IPS-11a (cell line): Measurements from ENCODE around the gene HENMT1.
"Not testable (repeated sequence)": the region's sequence is repeated elsewhere in the genome, so short reads cannot be mapped to it uniquely, and the experiment has no call there.

Source experiments
- H3K4me3 ChIP-seq: one replicate; pipeline ENCODE4 v1.5.1; 2013; ENCODE audit warnings: low read depth, low read length, control low read depth

The HENMT1 gene

GRCh38 chr1:108661030-108661609 lies at the start of gene HENMT1:
HENMT1 (minus strand) TSS chr1:108661093; CDS start chr1:108659884, 1,209 bp downstream.
- H3K4me3 ChIP-seq = peak within 1 kb of the TSS; percentile 54

DNA sequence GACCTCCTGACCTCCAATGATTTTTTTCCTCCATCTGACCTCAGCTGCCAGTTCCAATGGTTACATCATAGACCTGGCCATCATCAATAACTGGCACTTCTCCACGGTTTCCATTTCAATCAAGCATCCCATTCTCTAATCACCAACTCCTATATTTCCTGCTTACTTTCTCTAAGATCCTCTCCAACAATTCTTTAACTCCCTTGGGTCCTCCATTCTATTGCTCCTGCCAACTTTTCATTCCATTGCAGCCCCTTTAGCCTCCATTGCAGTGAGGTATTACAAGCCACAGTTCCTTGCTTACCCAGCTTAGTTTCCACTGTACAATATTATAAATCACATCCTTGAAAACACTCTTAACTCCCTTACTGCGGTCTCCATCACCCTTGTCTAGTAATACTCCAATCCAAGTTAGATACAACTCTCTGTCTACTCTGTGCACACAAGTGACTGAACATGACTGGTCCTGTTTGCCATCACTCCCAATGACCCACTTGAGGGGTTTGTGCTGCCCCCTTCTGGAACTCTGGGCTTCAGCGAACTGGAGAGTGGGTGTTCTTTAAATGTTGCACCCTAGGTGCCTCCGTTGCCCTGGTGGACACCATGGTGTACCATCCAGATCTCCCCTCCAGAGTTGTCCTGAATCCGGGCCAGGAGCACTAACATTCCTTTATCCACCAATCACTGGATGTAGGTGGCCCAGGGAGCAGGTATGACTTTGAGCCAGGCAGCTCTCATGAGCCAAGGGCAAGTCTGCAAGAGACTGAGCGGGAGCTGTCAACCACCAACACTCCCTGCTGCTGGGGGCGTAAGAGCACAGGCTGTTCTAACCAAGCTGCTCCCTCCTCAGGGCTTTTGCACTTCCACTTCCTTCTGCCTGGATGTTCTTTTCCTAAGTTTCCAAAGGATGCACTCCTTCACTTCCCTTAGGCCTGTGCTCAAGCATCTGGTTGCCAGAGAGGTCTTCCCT lies 48.1 kb upstream of the HENMT1 start:
- no peak overlapping the region for H3K4me3 ChIP-seq

- no peak overlapping the region for H3K4me3 ChIP-seq
Measured at GRCh38 chr1:108706643-108707042, 45.8 kb upstream of the HENMT1 start.

- no peak overlapping the region for H3K4me3 ChIP-seq
Measured at GRCh38 chr1:108704496-108704895, 43.6 kb upstream of the HENMT1 start.

GRCh38 chr1:108703939-108704338 lies 43.0 kb upstream of the HENMT1 start:
- H3K4me3 ChIP-seq = no peak overlapping the region

- H3K4me3 ChIP-seq = not testable (repeated sequence)
Measured at GRCh38 chr1:108702109-108702508, 41.2 kb upstream of the HENMT1 start.

DNA sequence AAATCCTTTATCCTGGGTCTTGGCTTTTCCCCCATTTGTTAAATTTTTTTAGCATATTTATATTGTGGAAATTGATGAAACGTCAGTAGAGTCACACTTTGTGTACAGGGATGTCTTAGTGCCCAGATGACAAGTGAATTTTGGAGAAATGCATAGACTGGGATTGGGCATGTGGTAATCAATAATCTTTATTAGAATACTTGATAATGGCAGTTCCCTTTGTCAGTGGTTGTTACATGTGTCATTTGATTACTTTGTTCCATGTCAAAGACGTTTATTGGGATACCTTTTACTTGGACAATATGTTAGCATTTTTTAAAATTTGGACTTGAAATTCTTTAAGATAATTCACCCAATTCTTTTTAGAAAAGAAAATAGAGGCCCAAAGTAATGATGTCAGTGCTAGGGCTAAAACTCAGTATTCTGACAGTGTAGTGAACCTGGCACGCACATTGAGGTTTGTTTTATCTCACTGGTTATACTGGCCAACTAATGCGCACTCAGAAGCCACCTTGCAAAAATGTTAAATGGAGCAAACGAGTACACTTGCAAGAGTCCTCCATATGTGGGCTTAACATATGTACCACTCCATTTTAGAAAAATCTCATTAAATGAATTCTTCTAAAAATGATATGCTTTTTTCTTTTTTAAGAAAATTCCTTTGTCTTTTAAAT lies 40.4 kb upstream of the HENMT1 start:
- H3K4me3 ChIP-seq = no peak overlapping the region

GRCh38 chr1:108699375-108700332 lies 38.8 kb upstream of the HENMT1 start:
- no peak overlapping the region for H3K4me3 ChIP-seq

GRCh38 chr1:108695535-108695934 lies 34.6 kb upstream of the HENMT1 start:
- H3K4me3 ChIP-seq = no peak overlapping the region

GRCh38 chr1:108692724-108693655 lies 32.1 kb upstream of the HENMT1 start:
- H3K4me3 ChIP-seq = peak overlapping the region; percentile 97

DNA sequence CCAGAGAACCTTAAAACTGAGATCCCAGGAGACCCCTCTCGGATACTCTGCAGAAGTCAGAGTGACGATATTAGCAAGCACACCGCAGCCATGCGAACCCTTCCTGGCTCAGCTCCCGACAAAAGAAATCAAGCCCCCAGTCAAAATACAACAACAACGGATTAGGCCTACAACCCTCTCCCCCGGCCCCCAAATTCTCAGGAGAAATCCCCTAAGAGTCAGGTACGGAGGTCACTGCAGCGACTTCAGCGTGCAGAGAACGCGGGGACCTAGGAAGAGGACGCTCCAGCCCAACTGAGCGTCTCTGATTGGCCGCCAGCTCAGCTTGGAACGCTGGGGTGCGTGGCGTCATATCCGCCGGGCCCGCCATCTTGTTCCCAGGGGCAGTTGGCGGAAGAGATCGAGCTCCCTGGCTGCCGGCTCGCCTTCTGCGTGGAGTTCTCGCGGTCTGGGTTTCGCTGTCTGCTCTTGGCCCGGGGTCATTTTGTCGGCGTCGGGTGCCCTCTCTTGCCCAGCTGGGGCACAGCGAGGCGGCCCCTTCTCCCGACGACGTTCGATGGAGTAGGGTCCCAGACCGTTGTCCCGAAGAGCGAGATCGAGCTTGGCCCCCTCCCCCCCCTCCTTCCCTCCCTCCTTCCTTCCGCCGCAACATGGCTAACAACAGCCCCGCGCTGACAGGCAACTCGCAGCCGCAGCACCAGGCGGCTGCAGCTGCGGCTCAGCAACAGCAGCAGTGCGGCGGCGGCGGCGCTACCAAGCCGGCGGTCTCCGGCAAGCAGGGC lies 31.2 kb upstream of the HENMT1 start, which contains the start of gene PRPF38B:
Gene PRPF38B (plus strand): TSS at position 369 of the 782 bp plus-strand sequence. CDS start 282 bp downstream, at position 651.
- H3K4me3 ChIP-seq = peak within 1 kb of the TSS; percentile 97

DNA sequence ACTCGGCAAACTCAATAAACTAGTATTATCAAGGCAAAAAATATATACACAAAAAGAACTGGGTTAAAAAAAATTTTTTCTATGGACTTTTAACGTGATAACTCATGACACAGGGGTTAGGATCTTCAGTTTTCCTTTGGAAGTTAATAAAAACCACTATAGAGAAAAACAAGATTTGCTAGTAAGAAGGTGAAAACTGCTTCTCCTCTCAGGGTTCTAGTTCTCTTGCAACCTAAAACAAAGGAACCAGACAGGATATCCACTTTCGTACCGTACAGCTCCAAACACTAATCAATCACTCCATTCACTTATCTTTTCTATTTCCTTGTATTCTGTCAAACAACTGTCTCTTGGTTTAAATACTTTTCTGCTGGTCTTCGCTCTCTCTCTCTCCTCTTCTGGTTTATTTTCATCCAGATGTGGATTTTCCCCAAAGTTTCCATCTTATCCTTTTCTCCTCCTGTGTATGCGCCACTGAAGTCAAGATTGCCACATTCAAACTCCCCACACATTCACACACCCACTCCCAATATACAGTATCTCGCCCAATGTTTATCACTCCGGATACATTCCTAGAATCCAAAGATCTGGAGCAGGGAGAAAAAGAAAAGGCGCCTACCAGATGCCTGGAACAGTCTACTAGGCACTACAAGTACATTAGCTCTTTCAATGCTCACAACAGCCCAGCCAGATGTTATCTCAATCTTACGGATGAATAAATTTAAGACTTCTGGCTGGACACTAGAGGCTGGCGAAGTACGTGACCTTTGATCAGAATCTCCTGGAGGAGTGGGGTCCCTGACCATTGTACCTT lies 30.4 kb upstream of the HENMT1 start:
- peak overlapping the region; percentile 97 for H3K4me3 ChIP-seq

- H3K4me3 ChIP-seq = no peak overlapping the region
Measured at GRCh38 chr1:108686614-108687313, 25.9 kb upstream of the HENMT1 start.

GRCh38 chr1:108685529-108685928 lies 24.6 kb upstream of the HENMT1 start:
- no peak overlapping the region for H3K4me3 ChIP-seq

DNA sequence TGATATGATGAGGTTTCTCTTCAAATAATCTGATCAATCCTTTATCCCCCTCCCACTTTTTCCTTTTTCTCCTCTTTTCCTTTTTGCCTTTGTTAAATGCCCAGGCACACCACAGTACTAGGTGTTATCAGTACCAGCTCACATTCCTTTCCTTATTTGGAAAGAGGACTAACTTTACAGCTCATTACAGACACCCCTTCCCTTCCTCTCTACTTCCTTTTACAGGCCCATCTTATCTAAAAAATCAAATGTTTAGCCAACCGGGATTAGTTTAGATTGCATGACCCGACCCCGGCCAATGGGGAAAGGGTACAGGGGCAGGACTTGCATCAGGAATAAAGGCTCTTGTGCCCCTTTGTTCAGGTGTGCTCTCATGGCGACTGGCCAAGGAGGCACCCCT lies 20.8 kb upstream of the HENMT1 start:
- not testable (repeated sequence) for H3K4me3 ChIP-seq

- no peak overlapping the region for H3K4me3 ChIP-seq
Measured at GRCh38 chr1:108679586-108680213, 18.8 kb upstream of the HENMT1 start.

- H3K4me3 ChIP-seq = no peak overlapping the region
Measured at GRCh38 chr1:108678706-108679105, 17.8 kb upstream of the HENMT1 start.
